GM12875 (cell line): ENCODE data around the gene MEIS1.

Source experiments
- H3K4me3 ChIP-seq: one replicate; pipeline ENCODE4 v1.5.1; 2011; ENCODE audit warnings: low read depth, low read length, control low read depth
- CTCF ChIP-seq: IDR thresholded peaks from 2 replicates; pipeline ENCODE4 v1.5.1; 2011; ENCODE audit warnings: low read depth, mild to moderate bottlenecking, control low read depth, inconsistent platforms, low read length, moderate library complexity, borderline replicate concordance; ENCODE audit not compliant: insufficient read depth

The MEIS1 gene

GRCh38 chr2:66528974-66529724 is 94.2 kb downstream of the MEIS1 start:
- no peak overlapping the region for H3K4me3 ChIP-seq
- TF ChIP-seq CTCF = no peak

GRCh38 chr2:66530651-66531050 is 95.7 kb downstream of the MEIS1 start:
- no peak overlapping the region for H3K4me3 ChIP-seq
- TF ChIP-seq CTCF = no peak

- no peak overlapping the region for H3K4me3 ChIP-seq
- TF ChIP-seq CTCF = no peak
Measured at GRCh38 chr2:66531155-66531554, 96.2 kb downstream of the MEIS1 start.

GRCh38 chr2:66531567-66531966 is 96.6 kb downstream of the MEIS1 start:
- no peak overlapping the region for H3K4me3 ChIP-seq
- TF ChIP-seq CTCF = no peak

- no peak overlapping the region for H3K4me3 ChIP-seq
- no peak for TF ChIP-seq CTCF
Measured at GRCh38 chr2:66532972-66533868, 98.3 kb downstream of the MEIS1 start.

GRCh38 chr2:66534461-66534860 is 99.5 kb downstream of the MEIS1 start:
- no peak for TF ChIP-seq CTCF
- no peak overlapping the region for H3K4me3 ChIP-seq
